Measurements from ENCODE around the gene ERGIC1.

DNA sequence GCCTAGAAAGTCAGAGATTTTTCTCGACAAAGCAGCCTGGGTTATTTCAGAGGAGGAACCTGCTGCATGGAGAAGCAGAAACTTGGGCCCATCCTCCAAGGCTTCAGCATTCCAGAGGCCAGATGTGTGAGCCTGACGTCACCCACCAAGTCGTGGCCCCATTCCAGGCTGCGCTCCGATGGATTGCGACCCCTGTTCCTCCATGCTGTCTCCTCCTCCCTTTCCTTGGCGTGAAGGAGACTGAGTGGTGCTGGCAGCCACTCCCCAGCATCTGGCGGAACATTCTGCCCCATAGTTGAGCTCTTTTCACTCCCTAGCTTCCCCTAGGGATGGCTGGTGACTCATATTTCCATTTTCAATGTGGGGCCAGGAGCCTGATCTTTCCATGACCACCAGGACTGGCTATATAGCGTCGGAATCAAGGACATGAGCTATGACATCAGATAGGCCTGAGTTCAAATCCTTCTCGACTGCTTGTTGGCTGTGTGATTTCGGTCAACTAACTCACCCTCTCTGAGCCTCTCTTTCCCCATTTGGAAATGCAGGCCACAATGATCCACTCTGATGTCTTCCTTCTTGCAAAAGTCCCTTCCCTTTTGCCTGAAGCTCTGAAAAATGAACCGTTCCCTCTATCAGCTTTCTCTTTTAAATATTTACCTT lies 38.6 kb upstream of the ERGIC1 start:
- TF ChIP-seq, protein P1, sequence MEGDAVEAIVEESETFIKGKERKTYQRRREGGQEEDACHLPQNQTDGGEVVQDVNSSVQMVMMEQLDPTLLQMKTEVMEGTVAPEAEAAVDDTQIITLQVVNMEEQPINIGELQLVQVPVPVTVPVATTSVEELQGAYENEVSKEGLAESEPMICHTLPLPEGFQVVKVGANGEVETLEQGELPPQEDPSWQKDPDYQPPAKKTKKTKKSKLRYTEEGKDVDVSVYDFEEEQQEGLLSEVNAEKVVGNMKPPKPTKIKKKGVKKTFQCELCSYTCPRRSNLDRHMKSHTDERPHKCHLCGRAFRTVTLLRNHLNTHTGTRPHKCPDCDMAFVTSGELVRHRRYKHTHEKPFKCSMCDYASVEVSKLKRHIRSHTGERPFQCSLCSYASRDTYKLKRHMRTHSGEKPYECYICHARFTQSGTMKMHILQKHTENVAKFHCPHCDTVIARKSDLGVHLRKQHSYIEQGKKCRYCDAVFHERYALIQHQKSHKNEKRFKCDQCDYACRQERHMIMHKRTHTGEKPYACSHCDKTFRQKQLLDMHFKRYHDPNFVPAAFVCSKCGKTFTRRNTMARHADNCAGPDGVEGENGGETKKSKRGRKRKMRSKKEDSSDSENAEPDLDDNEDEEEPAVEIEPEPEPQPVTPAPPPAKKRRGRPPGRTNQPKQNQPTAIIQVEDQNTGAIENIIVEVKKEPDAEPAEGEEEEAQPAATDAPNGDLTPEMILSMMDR (IDR thresholded peaks at IDR 0.05), result no peak
- no peak for TF ChIP-seq POLR2A (IDR thresholded peaks at IDR 0.05)
